ENCODE measurements around the gene CDKN1A. TPM values are rescaled to one million over a fixed set of nuclear protein-coding genes. Genes with fewer than 3 reads are reported as not detected.

The CDKN1A gene
- total RNA-seq, 1 donor from 2014 or later: 82.7 TPM

DNA sequence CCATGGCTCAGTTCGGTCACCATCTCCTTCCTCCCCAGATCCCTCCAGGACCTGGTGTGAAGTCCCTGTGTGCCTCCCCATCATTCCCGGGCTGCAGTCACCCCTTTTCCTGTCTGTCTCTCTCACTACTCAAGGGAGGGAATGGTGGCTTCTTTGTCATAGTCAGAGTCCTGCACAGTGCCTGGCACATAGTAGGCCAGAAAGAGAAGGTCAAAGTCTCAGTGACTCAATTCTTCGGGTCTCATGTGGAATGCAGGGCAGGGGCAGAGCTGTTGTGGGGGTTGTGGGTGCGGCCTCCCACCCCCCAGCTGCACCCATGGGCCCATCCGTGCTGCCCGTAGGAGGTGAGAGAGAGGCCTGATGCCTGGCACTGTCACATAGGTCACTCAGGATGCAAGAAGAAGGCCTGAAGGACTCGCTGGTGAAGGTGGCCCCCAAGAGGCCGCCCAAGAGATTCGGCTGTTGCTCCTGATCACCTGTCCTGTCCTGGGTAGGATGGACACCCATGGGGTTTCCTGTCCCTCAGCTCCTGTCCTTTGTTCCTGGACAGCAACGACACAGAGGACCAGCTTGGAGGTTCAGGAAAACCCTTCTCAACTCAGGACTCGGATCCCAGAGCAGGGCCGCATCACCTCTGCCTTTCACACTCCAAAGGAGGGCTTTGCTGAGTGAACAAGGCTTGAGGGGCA lies 53.3 kb downstream of the CDKN1A start:
- Mint-ChIP-seq H3K36me3 (ENCODE audit: low read depth) (no peaks in the 10 kb centered on the region), H3K9me3 (no peaks in the 10 kb centered on the region), H3K27me3 (peaks cover 2% of the 10 kb centered on the region), H3K4me3 (no peak overlapping the region), H3K27ac (no peak overlapping the region), H3K4me1 (peaks cover 37% of the 10 kb centered on the region)
- intact Hi-C loops (cut with micrococcal nuclease): no loop called here
- no peak for DNase-seq

DNA sequence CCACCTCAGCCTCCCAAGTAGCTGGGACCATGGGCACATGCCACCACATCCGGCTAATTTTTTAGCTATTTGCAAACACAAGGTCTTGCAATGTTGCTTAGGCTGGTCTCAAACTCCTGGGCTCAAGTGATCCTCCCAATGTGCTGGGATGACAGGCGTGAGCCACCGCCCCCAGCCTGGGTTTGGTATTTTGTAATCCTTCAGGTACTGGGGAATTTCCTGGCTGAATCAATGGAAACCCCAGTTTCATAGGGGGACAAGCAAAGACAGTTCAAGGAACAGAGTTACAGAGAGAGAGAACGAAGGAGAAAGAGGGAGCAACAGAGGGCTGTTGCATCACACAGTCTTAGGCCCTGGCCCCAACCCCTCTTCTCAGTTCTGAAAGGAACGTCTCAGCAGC lies 54.8 kb downstream of the CDKN1A start:
- Mint-ChIP-seq H3K4me3 (no peak overlapping the region), H3K4me1 (peaks cover 22% of the 10 kb centered on the region), H3K27ac (peak overlapping the region; percentile 36), H3K9me3 (no peaks in the 10 kb centered on the region), H3K36me3 (ENCODE audit: low read depth) (no peaks in the 10 kb centered on the region), H3K27me3 (peaks cover under 1% of the 10 kb centered on the region)
- intact Hi-C loops (cut with micrococcal nuclease): no loop called here
- no peak for DNase-seq

DNA sequence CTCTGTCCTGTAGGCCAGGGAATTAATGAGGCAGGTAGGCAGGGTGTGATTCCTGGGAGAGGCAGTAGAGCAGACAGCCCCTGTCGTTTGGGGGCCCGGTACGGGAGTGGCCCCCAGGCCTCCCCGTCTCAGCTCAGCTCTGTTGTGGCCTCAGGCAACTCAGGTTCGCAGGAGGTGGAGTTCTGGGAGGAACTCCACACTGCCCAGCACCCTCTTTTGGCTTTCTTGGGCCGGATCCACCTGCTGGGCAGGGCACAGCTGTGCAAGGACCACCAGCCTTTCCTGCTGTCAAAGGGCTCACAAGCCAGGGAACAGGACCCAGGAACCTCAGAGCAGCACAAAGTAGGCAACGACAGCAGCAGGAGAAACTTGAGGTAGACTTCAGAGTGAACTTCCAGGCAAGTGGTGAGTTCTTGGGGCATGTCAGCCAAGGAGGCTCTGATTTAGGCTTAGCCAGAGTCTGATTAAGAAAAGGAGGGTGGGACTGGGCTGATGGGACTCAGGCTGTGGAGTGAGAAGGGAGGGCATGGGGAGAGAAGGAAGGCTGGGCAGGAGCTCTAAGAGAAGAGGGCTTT lies 56.1 kb downstream of the CDKN1A start:
- intact Hi-C loops (cut with micrococcal nuclease): loop anchor here (1.0 kb wide), 1 partner anchor 18 kb away; no protein-coding TSS in a partner anchor
- Mint-ChIP-seq H3K36me3 (ENCODE audit: low read depth) (no peaks in the 10 kb centered on the region), H3K4me1 (peaks cover 17% of the 10 kb centered on the region), H3K27ac (peak overlapping the region; percentile 92), H3K9me3 (no peaks in the 10 kb centered on the region), H3K27me3 (no peaks in the 10 kb centered on the region), H3K4me3 (peak overlapping the region; percentile 75)
- DNase-seq: no peak

DNA sequence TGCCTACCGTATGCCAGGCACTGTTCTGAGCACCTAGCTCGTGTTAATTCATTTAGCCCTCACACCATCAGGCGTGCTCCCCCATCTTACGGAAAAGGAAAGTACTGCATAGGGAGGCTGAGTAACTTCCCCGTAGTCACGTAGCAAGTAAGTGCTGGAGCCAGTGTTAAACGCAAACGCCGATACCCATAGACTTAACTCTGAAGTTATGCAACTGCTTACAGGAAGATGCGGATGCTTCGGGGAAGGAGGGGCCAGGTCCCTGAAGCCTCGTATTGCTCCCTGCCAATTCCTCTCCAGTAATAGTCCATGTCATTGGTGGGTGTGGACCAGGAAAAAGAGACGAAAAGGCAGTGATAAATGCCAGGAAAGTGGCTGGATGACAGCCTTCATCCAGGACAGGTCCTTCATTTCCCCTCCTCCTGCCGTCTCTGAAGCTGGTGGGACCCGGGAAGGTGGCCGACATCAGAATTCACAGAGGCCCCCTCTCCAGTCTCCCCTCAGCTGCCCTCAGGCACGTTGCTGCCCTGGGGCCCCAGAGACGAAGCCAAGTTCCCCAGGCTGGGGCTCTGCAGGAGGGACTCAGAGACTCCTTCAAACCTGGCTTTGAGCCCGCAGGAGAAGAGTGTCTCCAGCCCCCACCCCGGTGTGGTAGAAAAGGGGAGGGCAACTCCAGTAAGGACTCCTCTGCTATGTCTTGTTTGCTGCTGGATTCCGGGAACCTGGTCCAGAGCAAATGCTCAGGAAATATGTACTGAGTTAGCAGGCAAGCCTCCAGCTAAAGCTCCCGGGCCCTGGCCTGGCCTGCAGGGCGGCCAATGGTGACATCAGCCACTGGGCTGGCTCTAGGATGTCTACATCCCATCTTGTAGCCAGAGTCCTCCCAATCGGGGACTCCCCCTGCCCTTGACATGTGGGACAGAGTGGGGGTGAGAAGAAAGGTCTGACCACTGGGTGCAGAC lies 56.9 kb downstream of the CDKN1A start:
- no peaks in the 10 kb centered on the region for H3K36me3 Mint-ChIP-seq (ENCODE audit: low read depth)
- no peaks in the 10 kb centered on the region for H3K9me3 Mint-ChIP-seq
- DNase-seq: peak; percentile 83
- H3K4me3 Mint-ChIP-seq: peak overlapping the region; percentile 75
- intact Hi-C loops (cut with micrococcal nuclease): loop anchor here (1.0 kb wide), 1 partner anchor 17 kb away; no protein-coding TSS in a partner anchor
- peak overlapping the region; percentile 92 for H3K27ac Mint-ChIP-seq
- H3K27me3 Mint-ChIP-seq: no peaks in the 10 kb centered on the region
- H3K4me1 Mint-ChIP-seq: peaks cover 23% of the 10 kb centered on the region

Other genes with a start within 250 kb of the CDKN1A start
- gene PXT1, start 235.9 kb upstream of the CDKN1A start, total RNA-seq: 0.09 and 0.30 TPM in 2 replicates
- 62.2 and 62.4 TPM in 2 replicates for gene KCTD20, start 235.7 kb upstream of the CDKN1A start, total RNA-seq
- 20.7 and 21.5 TPM in 2 replicates for gene STK38, start 131.2 kb upstream of the CDKN1A start, total RNA-seq
- gene SRSF3, start 84.4 kb upstream of the CDKN1A start, total RNA-seq: 532 and 572 TPM in 2 replicates
- 0.07 TPM in 1 of 2 replicates, not detected in the other for gene RAB44, start 19.1 kb downstream of the CDKN1A start, total RNA-seq
- gene CPNE5, start 160.7 kb downstream of the CDKN1A start, total RNA-seq: 0.31 and 0.65 TPM in 2 replicates
- gene PPIL1, start 196.1 kb downstream of the CDKN1A start, total RNA-seq: 65.0 and 65.1 TPM in 2 replicates
- gene C6orf89, start 207.2 kb downstream of the CDKN1A start, total RNA-seq: 25.9 and 27.4 TPM in 2 replicates

Measured in activated CD4-positive, alpha-beta T cell treated with anti-CD3 and anti-CD28 coated beads, Interleukin-2, amount 10 ng/mL, durations not matched to agents 24 days and 14 days (primary cell).